Measurements from ENCODE around the gene COQ4.

DNA sequence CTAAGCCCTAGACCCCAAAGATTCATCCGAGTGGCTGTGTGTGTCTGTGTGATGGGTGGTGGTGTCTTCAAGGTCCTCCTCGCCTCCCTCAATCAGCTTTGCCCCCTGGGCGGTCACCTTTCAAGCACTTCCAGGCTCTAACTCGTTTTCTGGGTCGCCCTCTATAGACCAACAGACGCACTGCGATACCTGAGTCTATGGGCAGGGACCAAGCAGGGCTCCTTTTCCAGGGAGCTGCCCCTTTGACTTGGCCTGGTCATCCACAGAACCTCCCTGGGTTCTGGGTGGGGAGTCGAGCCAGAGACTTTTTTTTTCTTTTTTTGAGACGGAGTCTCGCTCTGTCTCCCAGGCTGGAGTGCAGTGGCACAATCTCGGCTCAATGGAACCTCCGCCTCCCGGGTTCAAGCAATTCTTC is 18.8 kb downstream of the COQ4 start:
- TF ChIP-seq POLR2AphosphoS5 (IDR thresholded peaks at IDR 0.05; ENCODE audit: low read depth, low read length) (no peak), POLR2A (IDR thresholded peaks at IDR 0.05; ENCODE audit: borderline replicate concordance, extremely low read depth, insufficient read depth, insufficient read length) (no peak), EGR1 (IDR thresholded peaks at IDR 0.05; ENCODE audit: low read depth) (no peak), RAD21 (IDR thresholded peaks at IDR 0.05; ENCODE audit: low read depth) (peak; percentile 93), TCF7L2 (IDR thresholded peaks at IDR 0.05; ENCODE audit: borderline replicate concordance, extremely low read depth, insufficient read depth, insufficient read length) (peak; percentile 90), SP1 (IDR thresholded peaks at IDR 0.05; ENCODE audit: low read depth) (no peak), ZNF274 (IDR thresholded peaks at IDR 0.05; ENCODE audit: low read depth, low read length) (no peak)
- TF ChIP-seq, protein P1, sequence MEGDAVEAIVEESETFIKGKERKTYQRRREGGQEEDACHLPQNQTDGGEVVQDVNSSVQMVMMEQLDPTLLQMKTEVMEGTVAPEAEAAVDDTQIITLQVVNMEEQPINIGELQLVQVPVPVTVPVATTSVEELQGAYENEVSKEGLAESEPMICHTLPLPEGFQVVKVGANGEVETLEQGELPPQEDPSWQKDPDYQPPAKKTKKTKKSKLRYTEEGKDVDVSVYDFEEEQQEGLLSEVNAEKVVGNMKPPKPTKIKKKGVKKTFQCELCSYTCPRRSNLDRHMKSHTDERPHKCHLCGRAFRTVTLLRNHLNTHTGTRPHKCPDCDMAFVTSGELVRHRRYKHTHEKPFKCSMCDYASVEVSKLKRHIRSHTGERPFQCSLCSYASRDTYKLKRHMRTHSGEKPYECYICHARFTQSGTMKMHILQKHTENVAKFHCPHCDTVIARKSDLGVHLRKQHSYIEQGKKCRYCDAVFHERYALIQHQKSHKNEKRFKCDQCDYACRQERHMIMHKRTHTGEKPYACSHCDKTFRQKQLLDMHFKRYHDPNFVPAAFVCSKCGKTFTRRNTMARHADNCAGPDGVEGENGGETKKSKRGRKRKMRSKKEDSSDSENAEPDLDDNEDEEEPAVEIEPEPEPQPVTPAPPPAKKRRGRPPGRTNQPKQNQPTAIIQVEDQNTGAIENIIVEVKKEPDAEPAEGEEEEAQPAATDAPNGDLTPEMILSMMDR (IDR thresholded peaks at IDR 0.05 in 2 of 3, conservative IDR thresholded peaks at IDR 0.05 in 1 of 3; ENCODE audit: borderline replicate concordance in 1 of 3, insufficient read depth in 1 of 3, low read depth in 2 of 3, low read length in 2 of 3): peak; percentile 64 to 86 (median 66)
- TF ChIP-seq, protein P2, sequence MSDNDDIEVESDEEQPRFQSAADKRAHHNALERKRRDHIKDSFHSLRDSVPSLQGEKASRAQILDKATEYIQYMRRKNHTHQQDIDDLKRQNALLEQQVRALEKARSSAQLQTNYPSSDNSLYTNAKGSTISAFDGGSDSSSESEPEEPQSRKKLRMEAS (IDR thresholded peaks at IDR 0.05): no peak
- TF ChIP-seq, protein P3, sequence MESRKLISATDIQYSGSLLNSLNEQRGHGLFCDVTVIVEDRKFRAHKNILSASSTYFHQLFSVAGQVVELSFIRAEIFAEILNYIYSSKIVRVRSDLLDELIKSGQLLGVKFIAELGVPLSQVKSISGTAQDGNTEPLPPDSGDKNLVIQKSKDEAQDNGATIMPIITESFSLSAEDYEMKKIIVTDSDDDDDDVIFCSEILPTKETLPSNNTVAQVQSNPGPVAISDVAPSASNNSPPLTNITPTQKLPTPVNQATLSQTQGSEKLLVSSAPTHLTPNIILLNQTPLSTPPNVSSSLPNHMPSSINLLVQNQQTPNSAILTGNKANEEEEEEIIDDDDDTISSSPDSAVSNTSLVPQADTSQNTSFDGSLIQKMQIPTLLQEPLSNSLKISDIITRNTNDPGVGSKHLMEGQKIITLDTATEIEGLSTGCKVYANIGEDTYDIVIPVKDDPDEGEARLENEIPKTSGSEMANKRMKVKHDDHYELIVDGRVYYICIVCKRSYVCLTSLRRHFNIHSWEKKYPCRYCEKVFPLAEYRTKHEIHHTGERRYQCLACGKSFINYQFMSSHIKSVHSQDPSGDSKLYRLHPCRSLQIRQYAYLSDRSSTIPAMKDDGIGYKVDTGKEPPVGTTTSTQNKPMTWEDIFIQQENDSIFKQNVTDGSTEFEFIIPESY (IDR thresholded peaks at IDR 0.05; ENCODE audit: extremely low read depth, insufficient replicate concordance, low read length): no peak

Measured in HCT116 (cell line).